Uterus (tissue), 2 donors: ENCODE data around the gene HSPG2.

Source experiments
- CTCF ChIP-seq, 4 experiments: fragments of 200-600 bp in 2 of 4; fragments of 450-650 bp in 2 of 4; sonication (generic) in 2 of 4; IDR thresholded peaks; one replicate each; pipeline ENCODE4 v1.5.1; 2016 to 2019; ENCODE audit warnings: antibody characterized with exemption in 4 of 4, mild to moderate bottlenecking in 2 of 4, moderate library complexity in 1 of 4
- POLR2A ChIP-seq, 2 donors: fragments of 450-650 bp; IDR thresholded peaks; one replicate each; pipeline ENCODE4 v1.6.1; 2016; ENCODE audit warnings: antibody characterized with exemption in 2 of 2, mild to moderate bottlenecking in 1 of 2, moderate library complexity in 1 of 2

GRCh38 chr1:21828506-21829210 lies 108.5 kb downstream of the HSPG2 start:
- TF ChIP-seq POLR2A (IDR thresholded peaks at IDR 0.05) (no peak), CTCF (IDR thresholded peaks at IDR 0.05) (no peak)
